Ureter (tissue), 1 donor: ENCODE results near the gene DLG4. TPM values are rescaled to one million over a fixed set of nuclear protein-coding genes. Genes with fewer than 3 reads are reported as not detected.
A peak's percentile ranks its signal among the peaks of the same experiment; 100 is the strongest.
"Not testable (repeated sequence)": the region's sequence is repeated elsewhere in the genome, so short reads cannot be mapped to it uniquely, and the experiment has no call there.

ENCODE experiments used
- DNase-seq: peaks from one replicate; pipeline ENCODE4 v3.0.0-alpha.2; 2020; ENCODE audit warnings: low spot score
- total RNA-seq: library from RNA; stranded (reverse); gene quantifications from one replicate; pipeline ENCODE4 v1.2.4, GENCODE V29; 2023
- donor health status: DM: yes; HTN: yes; CAD: no.

The DLG4 gene
- total RNA-seq, 1 donor from 2014 or later = 26.8 TPM

DNA sequence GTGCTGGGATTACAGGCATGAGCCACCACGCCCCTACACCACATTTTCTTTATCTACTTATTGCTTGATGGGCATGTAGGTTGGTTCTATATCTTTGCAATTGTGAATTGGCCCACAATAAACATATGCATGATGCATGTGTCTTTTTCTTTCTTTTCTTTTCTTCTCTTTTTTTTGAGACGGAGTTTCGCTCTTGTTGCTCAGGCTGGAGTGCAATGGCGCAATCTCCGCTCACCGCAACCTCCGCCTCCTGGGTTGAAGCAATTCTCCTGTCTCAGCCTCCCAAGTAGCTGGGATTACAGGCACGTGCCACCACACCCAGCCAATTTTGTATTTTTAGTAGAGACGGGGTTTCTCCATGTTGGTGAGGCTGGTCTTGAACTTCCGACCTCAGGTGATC, 61.2 kb downstream of the DLG4 start:
- not testable (repeated sequence) for DNase-seq

GRCh38 chr17:7156342-7156940, 63.2 kb downstream of the DLG4 start:
- no peak for DNase-seq

- DNase-seq = no peak
These were observed 71.9 kb downstream of the DLG4 start for GRCh38 chr17:7147772-7148171.

- no peak for DNase-seq
These were observed 73.5 kb downstream of the DLG4 start for GRCh38 chr17:7146115-7146514.

- DNase-seq = no peak
These were observed 75.4 kb downstream of the DLG4 start for GRCh38 chr17:7144213-7144612.

GRCh38 chr17:7141824-7142223, 77.8 kb downstream of the DLG4 start:
- peak; percentile 70 for DNase-seq

GRCh38 chr17:7139400-7139799, 80.2 kb downstream of the DLG4 start:
- no peak for DNase-seq

GRCh38 chr17:7138800-7139381, 80.7 kb downstream of the DLG4 start:
- no peak for DNase-seq

GRCh38 chr17:7137171-7137943, 82.3 kb downstream of the DLG4 start:
- DNase-seq = no peak

Other genes starting within 250 kb of the DLG4 start
- 1.9 TPM for gene ALOX12, start 223.8 kb downstream of the DLG4 start, total RNA-seq
- gene RNASEK, start 207.2 kb downstream of the DLG4 start, total RNA-seq = 151 TPM
- 21.6 TPM for gene BCL6B, start 196.8 kb downstream of the DLG4 start, total RNA-seq
- 6.7 TPM for gene SLC16A13, start 183.8 kb downstream of the DLG4 start, total RNA-seq
- gene SLC16A11, start 175.7 kb downstream of the DLG4 start, total RNA-seq = 2.8 TPM
- gene CLEC10A, start 139.6 kb downstream of the DLG4 start, total RNA-seq = 5.1 TPM
- not detected for gene ASGR2, start 105.0 kb downstream of the DLG4 start, total RNA-seq
- 2.6 TPM for gene ASGR1, start 40.5 kb downstream of the DLG4 start, total RNA-seq
- 855 TPM for gene ACADVL, start 102 bp upstream of the DLG4 start, total RNA-seq
- gene DVL2, start 14.7 kb upstream of the DLG4 start, total RNA-seq = 38.4 TPM
- 37.6 TPM for gene PHF23, start 19.6 kb upstream of the DLG4 start, total RNA-seq
- 453 TPM for gene GABARAP, start 22.6 kb upstream of the DLG4 start, total RNA-seq
- gene CTDNEP1, start 31.9 kb upstream of the DLG4 start, total RNA-seq = 116 TPM
- 46.3 TPM for gene ELP5, start 32.4 kb upstream of the DLG4 start, total RNA-seq
- gene CLDN7, start 42.6 kb upstream of the DLG4 start, total RNA-seq = 157 TPM
- 11.2 TPM for gene SLC2A4, start 61.9 kb upstream of the DLG4 start, total RNA-seq
- gene YBX2, start 74.8 kb upstream of the DLG4 start, total RNA-seq = not detected
- 425 TPM for gene EIF5A, start 87.8 kb upstream of the DLG4 start, total RNA-seq
- gene GPS2, start 95.5 kb upstream of the DLG4 start, total RNA-seq = 67.6 TPM
- gene NEURL4, start 109.5 kb upstream of the DLG4 start, total RNA-seq = 49.6 TPM
- 12.7 TPM for gene ACAP1, start 116.7 kb upstream of the DLG4 start, total RNA-seq
- 11.5 TPM for gene KCTD11, start 132.3 kb upstream of the DLG4 start, total RNA-seq
- not detected for gene TMEM95, start 135.3 kb upstream of the DLG4 start, total RNA-seq
- 12.3 TPM for gene TNK1, start 161.3 kb upstream of the DLG4 start, total RNA-seq
- 43.0 TPM for gene PLSCR3, start 174.7 kb upstream of the DLG4 start, total RNA-seq
- 115 TPM for gene TMEM256, start 184.3 kb upstream of the DLG4 start, total RNA-seq
- 22.3 TPM for gene NLGN2, start 188.0 kb upstream of the DLG4 start, total RNA-seq
- not detected for gene SPEM1, start 200.5 kb upstream of the DLG4 start, total RNA-seq
- not detected for gene SPEM2, start 205.8 kb upstream of the DLG4 start, total RNA-seq
- gene SPEM3, start 209.0 kb upstream of the DLG4 start, total RNA-seq = not detected
- 8.1 TPM for gene TMEM102, start 215.6 kb upstream of the DLG4 start, total RNA-seq
- gene FGF11, start 219.7 kb upstream of the DLG4 start, total RNA-seq = 3.5 TPM
- 6.8 TPM for gene CHRNB1, start 225.2 kb upstream of the DLG4 start, total RNA-seq